OCI-LY3 (cell line): ENCODE results near the gene CLSTN1.

Experiments
- H2AFZ ChIP-seq: fragments of 200-600, 300-600 bp; shearing (Covaris generic); 2 replicates; pipeline ENCODE4 v1.6.0; 2014; ENCODE audit warnings: antibody characterized with exemption, low read depth, low read length
- H3K27ac ChIP-seq: fragments of 200-600, 300-600 bp; sonication (generic); 2 replicates; pipeline ENCODE4 v1.5.1; 2014; ENCODE audit warnings: mild to moderate bottlenecking, low read length, moderate library complexity, mixed read lengths
- H3K27me3 ChIP-seq: fragments of 200-600, 300-600 bp; sonication (generic); 2 replicates; pipeline ENCODE4 v1.6.1; 2014; ENCODE audit warnings: low read depth, low read length, mixed read lengths
- H3K36me3 ChIP-seq: fragments of 200-600, 300-600 bp; sonication (generic); replicated peaks from 2 replicates; pipeline ENCODE3; 2014; ENCODE audit warnings: low read depth, low read length, mixed read lengths
- H3K4me1 ChIP-seq: fragments of 300-600, 200-600 bp; sonication (generic); 2 replicates; pipeline ENCODE4 v1.6.1; 2014; ENCODE audit warnings: low read length, mixed read lengths
- H3K4me2 ChIP-seq: fragments of 200-600, 300-600 bp; sonication (generic); 2 replicates; pipeline ENCODE4 v1.6.1; 2014; ENCODE audit warnings: low read length, mixed read lengths
- H3K4me3 ChIP-seq: fragments of 300-600, 200-600 bp; sonication (generic); 2 replicates; pipeline ENCODE4 v1.5.1; 2014; ENCODE audit warnings: antibody characterized with exemption, mild to moderate bottlenecking, low read length, moderate library complexity
- H3K79me2 ChIP-seq: fragments of 300-600, 200-600 bp; shearing (Covaris generic); 2 replicates; pipeline ENCODE4 v1.6.1; 2014; ENCODE audit warnings: mild to moderate bottlenecking, low read length, mixed read lengths
- H3K9ac ChIP-seq: fragments of 300-600, 200-600 bp; shearing (Covaris generic); 2 replicates; pipeline ENCODE4 v1.6.0; 2014; ENCODE audit warnings: mild to moderate bottlenecking, low read length, moderate library complexity
- H3K9me3 ChIP-seq: fragments of 200-600, 300-600 bp; shearing (Covaris generic); 2 replicates; pipeline ENCODE4 v1.6.1; 2014; ENCODE audit warnings: low read length, mixed read lengths; ENCODE audit not compliant: insufficient read depth
- H4K20me1 ChIP-seq: fragments of 200-600, 300-600 bp; sonication (generic); 2 replicates; pipeline ENCODE4 v1.6.1; 2016; ENCODE audit warnings: low read length, mixed read lengths; ENCODE audit not compliant: insufficient read depth
- EZH2phosphoT487 ChIP-seq: fragments of 200-600 bp; shearing (Covaris generic); IDR thresholded peaks from 2 replicates; pipeline ENCODE4 v1.6.1; 2018; ENCODE audit warnings: antibody characterized with exemption, mixed run types, low read depth
- TF ChIP-seq, protein P1 (sequence below): fragments of 200-600, 300-600 bp; sonication (generic); IDR thresholded peaks from 2 replicates; pipeline ENCODE4 v1.5.1; 2014; ENCODE audit warnings: antibody characterized with exemption, low read length, low read depth

Gene CLSTN1

GRCh38 chr1:9861360-9861759, 37.6 kb upstream of the CLSTN1 start:
- peaks cover 4% of the 10 kb centered on the region; the same call in 1 of the 2 replicates for H3K4me1 ChIP-seq

GRCh38 chr1:9860887-9861286, 37.1 kb upstream of the CLSTN1 start:
- no peak overlapping the region for H3K9ac ChIP-seq
- no peak overlapping the region for H2AFZ ChIP-seq
- no peak overlapping the region for H3K4me2 ChIP-seq
- H3K79me2 ChIP-seq, result no peaks in the 10 kb centered on the region
- peaks cover 4% of the 10 kb centered on the region; the same call in 1 of the 2 replicates for H3K4me1 ChIP-seq
- H3K9me3 ChIP-seq, result no peaks in the 10 kb centered on the region
- H3K4me3 ChIP-seq, result no peak overlapping the region
- H4K20me1 ChIP-seq, result no peaks in the 10 kb centered on the region
- no peak for TF ChIP-seq EZH2phosphoT487
- TF ChIP-seq, protein P1, sequence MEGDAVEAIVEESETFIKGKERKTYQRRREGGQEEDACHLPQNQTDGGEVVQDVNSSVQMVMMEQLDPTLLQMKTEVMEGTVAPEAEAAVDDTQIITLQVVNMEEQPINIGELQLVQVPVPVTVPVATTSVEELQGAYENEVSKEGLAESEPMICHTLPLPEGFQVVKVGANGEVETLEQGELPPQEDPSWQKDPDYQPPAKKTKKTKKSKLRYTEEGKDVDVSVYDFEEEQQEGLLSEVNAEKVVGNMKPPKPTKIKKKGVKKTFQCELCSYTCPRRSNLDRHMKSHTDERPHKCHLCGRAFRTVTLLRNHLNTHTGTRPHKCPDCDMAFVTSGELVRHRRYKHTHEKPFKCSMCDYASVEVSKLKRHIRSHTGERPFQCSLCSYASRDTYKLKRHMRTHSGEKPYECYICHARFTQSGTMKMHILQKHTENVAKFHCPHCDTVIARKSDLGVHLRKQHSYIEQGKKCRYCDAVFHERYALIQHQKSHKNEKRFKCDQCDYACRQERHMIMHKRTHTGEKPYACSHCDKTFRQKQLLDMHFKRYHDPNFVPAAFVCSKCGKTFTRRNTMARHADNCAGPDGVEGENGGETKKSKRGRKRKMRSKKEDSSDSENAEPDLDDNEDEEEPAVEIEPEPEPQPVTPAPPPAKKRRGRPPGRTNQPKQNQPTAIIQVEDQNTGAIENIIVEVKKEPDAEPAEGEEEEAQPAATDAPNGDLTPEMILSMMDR, result no peak
- H3K27me3 ChIP-seq, result no peaks in the 10 kb centered on the region
- no peaks in the 10 kb centered on the region for H3K36me3 ChIP-seq
- no peak overlapping the region for H3K27ac ChIP-seq

More at GRCh38 chr1:9861360-9861759, 37.6 kb upstream of the CLSTN1 start:
- Histone ChIP-seq H4K20me1 (no peaks in the 10 kb centered on the region), H3K4me3 (no peak overlapping the region), H3K36me3 (no peaks in the 10 kb centered on the region), H3K27me3 (no peaks in the 10 kb centered on the region), H2AFZ (no peak overlapping the region), H3K4me2 (no peak overlapping the region), H3K27ac (no peak overlapping the region), H3K9me3 (no peaks in the 10 kb centered on the region), H3K9ac (no peak overlapping the region), H3K79me2 (no peaks in the 10 kb centered on the region)
- TF ChIP-seq EZH2phosphoT487, result no peak
- TF ChIP-seq, protein P1, result no peak; the same call in 1 of the 2 replicates

DNA sequence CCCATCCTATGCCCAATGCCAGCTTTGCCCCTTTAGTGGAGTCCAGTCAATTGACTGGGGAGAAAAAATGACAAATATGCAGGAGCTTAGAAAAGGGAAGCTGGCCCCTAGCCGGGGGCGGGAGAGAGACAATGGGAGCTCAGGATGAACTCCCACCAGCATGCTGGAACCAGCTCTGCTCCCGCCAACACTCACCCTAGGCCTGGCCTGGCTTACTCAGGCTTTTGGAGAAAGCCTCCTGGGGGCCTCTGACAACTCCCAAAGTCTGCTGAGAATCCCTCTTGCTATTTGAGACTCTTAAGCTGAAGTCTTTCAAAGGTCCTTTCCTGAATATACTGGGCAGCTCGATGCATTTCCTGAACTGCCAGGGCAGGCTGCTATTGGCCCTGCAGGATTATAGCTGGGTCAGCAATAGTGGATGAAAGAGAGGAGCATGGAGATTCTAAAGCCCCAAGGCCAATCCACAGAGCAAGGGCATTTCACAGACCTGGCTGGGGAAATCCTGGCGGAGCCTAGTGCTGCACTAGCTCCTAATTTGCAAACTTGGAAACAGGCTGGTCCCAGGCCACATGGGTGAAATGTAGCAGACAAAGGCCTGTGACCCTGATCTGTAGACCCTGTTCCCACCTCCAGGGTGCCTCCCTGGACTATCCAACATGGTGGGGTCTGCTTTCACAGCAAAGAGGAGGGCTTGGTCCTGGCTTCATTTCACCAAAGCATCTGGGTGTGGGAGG, 35.7 kb upstream of the CLSTN1 start:
- H3K4me2 ChIP-seq, result no peak overlapping the region
- peaks cover 7% of the 10 kb centered on the region; the same call in 1 of the 2 replicates for H3K4me1 ChIP-seq
- no peak overlapping the region for H3K4me3 ChIP-seq
- no peak overlapping the region for H3K9ac ChIP-seq
- H3K27ac ChIP-seq, result no peak overlapping the region
- H3K79me2 ChIP-seq, result no peaks in the 10 kb centered on the region
- no peaks in the 10 kb centered on the region for H3K36me3 ChIP-seq
- H3K27me3 ChIP-seq, result no peaks in the 10 kb centered on the region
- no peak for TF ChIP-seq EZH2phosphoT487
- TF ChIP-seq, protein P1, result no peak
- no peaks in the 10 kb centered on the region for H4K20me1 ChIP-seq
- no peak overlapping the region for H2AFZ ChIP-seq
- no peaks in the 10 kb centered on the region for H3K9me3 ChIP-seq

DNA sequence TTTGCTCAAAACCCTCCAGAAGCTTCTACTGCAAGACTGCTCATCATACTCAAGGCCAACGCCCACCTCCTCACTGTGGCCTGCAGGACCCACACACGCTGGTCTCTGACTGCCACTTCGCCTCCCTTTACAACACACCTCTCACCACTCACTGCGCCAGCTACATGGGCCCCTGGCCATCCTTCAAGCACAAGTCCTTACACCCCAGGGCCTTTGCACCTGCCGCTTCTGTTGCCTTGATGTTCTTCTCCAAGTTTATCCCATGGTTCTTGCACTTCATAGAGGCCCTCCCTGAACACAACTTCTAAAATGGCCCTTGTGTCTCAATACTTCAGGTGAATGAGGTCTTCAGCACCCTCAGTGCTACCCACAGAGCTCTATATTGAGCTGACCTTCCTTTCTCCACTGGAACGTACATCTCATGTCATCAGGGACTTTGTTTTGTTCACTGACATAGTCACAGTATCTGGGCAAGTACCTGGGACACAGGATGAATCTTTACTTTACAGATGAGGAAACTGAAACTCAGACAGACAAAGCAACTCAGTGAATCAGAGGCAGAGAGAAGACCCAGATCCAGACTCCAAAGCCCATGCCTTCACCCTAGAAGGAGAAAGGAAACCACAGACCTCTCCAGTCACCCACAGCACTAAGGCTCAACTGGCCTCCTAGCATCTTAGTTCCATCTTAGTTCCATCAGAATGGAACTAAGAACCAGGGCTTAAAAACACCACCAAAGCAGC, 34.7 kb upstream of the CLSTN1 start:
- no peak overlapping the region for H3K4me2 ChIP-seq
- no peaks in the 10 kb centered on the region for H4K20me1 ChIP-seq
- H2AFZ ChIP-seq, result no peak overlapping the region
- H3K4me3 ChIP-seq, result no peak overlapping the region
- no peak overlapping the region for H3K9ac ChIP-seq
- H3K27ac ChIP-seq, result no peak overlapping the region
- peaks cover 7% of the 10 kb centered on the region; the same call in 1 of the 2 replicates for H3K4me1 ChIP-seq
- no peaks in the 10 kb centered on the region for H3K79me2 ChIP-seq
- no peaks in the 10 kb centered on the region for H3K27me3 ChIP-seq
- H3K9me3 ChIP-seq, result no peaks in the 10 kb centered on the region
- TF ChIP-seq EZH2phosphoT487, result no peak
- TF ChIP-seq, protein P1, result no peak
- H3K36me3 ChIP-seq, result no peaks in the 10 kb centered on the region
